ENCODE measurements around the gene TMEM253. TPM values are rescaled to one million over a fixed set of nuclear protein-coding genes. Genes with fewer than 3 reads are reported as not detected.

TMEM253 gene
- polyA plus RNA-seq, 3 donors: 0.22 to 0.83 (median 0.25) TPM

GRCh38 chr14:21069388-21070082 lies 31.3 kb upstream of the TMEM253 start:
- WGBS, 3 donors: 1 to 3% (median 1%) methylated on average over 36 to 40 of the region's 40 CpGs
- no peak overlapping the region for H3K27ac ChIP-seq (ENCODE audit: low read depth, low read length)

GRCh38 chr14:21070083-21070609 lies 30.7 kb upstream of the TMEM253 start, which contains the start of gene ARHGEF40:
TSS of gene ARHGEF40 (plus strand) at chr14:21070304. CDS start at chr14:21070397, 93 bp downstream.
- WGBS, 3 donors: 0 to 1% (median 1%) methylated on average over 3 to 61 of the region's 63 CpGs
- no peak within 1 kb of the TSS for H3K27ac ChIP-seq (ENCODE audit: low read depth, low read length)

GRCh38 chr14:21070610-21071224 lies 30.1 kb upstream of the TMEM253 start:
- WGBS, 3 donors: 1% methylated on average over 23 of the region's 23 CpGs
- no peak overlapping the region for H3K27ac ChIP-seq (ENCODE audit: low read depth, low read length)

- H3K27ac ChIP-seq (ENCODE audit: low read depth, low read length): no peak overlapping the region
- WGBS, 3 donors: 1 to 2% (median 1%) methylated on average over 33 to 37 of the region's 37 CpGs
Observed at GRCh38 chr14:21071225-21072030, 29.4 kb upstream of the TMEM253 start.

GRCh38 chr14:21072031-21072473 lies 28.8 kb upstream of the TMEM253 start:
- H3K27ac ChIP-seq (ENCODE audit: low read depth, low read length): peak overlapping the region; percentile 8
- 12 to 55% (median 21%) methylated on average over 4 of the region's 4 CpGs for whole genome bisulfite sequencing, 3 donors

GRCh38 chr14:21072781-21073339 lies 28.0 kb upstream of the TMEM253 start:
- WGBS, 3 donors: 68 to 84% (median 78%) methylated on average over 9 of the region's 9 CpGs

GRCh38 chr14:21073921-21074320 lies 26.9 kb upstream of the TMEM253 start:
- WGBS, 3 donors: 88 to 93% (median 92%) methylated on average over 9 of the region's 9 CpGs

More at GRCh38 chr14:21072781-21073339, 28.0 kb upstream of the TMEM253 start:
- no peak overlapping the region for H3K27ac ChIP-seq (ENCODE audit: low read depth, low read length)

GRCh38 chr14:21074398-21075272 lies 26.2 kb upstream of the TMEM253 start:
- no peak overlapping the region for H3K27ac ChIP-seq (ENCODE audit: low read depth, low read length)
- 87 to 91% (median 91%) methylated on average over 23 to 26 of the region's 26 CpGs for WGBS, 3 donors

More at GRCh38 chr14:21073921-21074320, 26.9 kb upstream of the TMEM253 start:
- H3K27ac ChIP-seq (ENCODE audit: low read depth, low read length): no peak overlapping the region

GRCh38 chr14:21075719-21076437 lies 25.0 kb upstream of the TMEM253 start:
- no peak overlapping the region for H3K27ac ChIP-seq (ENCODE audit: low read depth, low read length)
- WGBS, 3 donors: 86 to 92% (median 89%) methylated on average over 9 of the region's 9 CpGs

GRCh38 chr14:21077672-21078071 lies 23.2 kb upstream of the TMEM253 start:
- H3K27ac ChIP-seq (ENCODE audit: low read depth, low read length): no peak overlapping the region
- 72 to 83% (median 80%) methylated on average over 2 of the region's 2 CpGs for WGBS, 3 donors

GRCh38 chr14:21078287-21078686 lies 22.6 kb upstream of the TMEM253 start:
- WGBS, 3 donors: 81 to 91% (median 86%) methylated on average over 5 of the region's 5 CpGs
- no peak overlapping the region for H3K27ac ChIP-seq (ENCODE audit: low read depth, low read length)

GRCh38 chr14:21078726-21079125 lies 22.1 kb upstream of the TMEM253 start:
- WGBS, 3 donors: 88 to 90% (median 88%) methylated on average over 10 of the region's 10 CpGs
- H3K27ac ChIP-seq (ENCODE audit: low read depth, low read length): no peak overlapping the region

- 88 to 91% (median 89%) methylated on average over 25 to 30 of the region's 30 CpGs for WGBS, 3 donors
Observed at GRCh38 chr14:21081521-21082142, 19.2 kb upstream of the TMEM253 start.

GRCh38 chr14:21083565-21084325 lies 17.1 kb upstream of the TMEM253 start:
- H3K27ac ChIP-seq (ENCODE audit: low read depth, low read length): no peak overlapping the region
- WGBS, 3 donors: 82 to 86% (median 82%) methylated on average over 11 of the region's 11 CpGs

More at GRCh38 chr14:21081521-21082142, 19.2 kb upstream of the TMEM253 start:
- H3K27ac ChIP-seq (ENCODE audit: low read depth, low read length): no peak overlapping the region

- WGBS, 3 donors: 81 to 89% (median 82%) methylated on average over 2 of the region's 2 CpGs
- no peak overlapping the region for H3K27ac ChIP-seq (ENCODE audit: low read depth, low read length)
Observed at GRCh38 chr14:21084396-21084795, 16.5 kb upstream of the TMEM253 start.
